Neural progenitor cell (in vitro differentiated cells): ENCODE data around the gene PHACTR1. TPM values are rescaled to one million over a fixed set of nuclear protein-coding genes. Genes with fewer than 3 reads are reported as not detected.

Experiments
- DNase-seq: peaks from one replicate; pipeline ENCODE4 v3.0.0-alpha.2; 2016; ENCODE audit warnings: low spot score
- H2AFZ ChIP-seq: fragments of 200-600 bp; sonication (generic); replicated peaks from 2 replicates; pipeline ENCODE4 v1.6.1; 2016; ENCODE audit warnings: antibody characterized with exemption
- H3F3A ChIP-seq: fragments of 200-600 bp; sonication (generic); 2 replicates; pipeline ENCODE4 v1.6.1; 2016; ENCODE audit warnings: antibody characterized with exemption, low read depth
- H3K27ac ChIP-seq: fragments of 200-600 bp; sonication (generic); 2 replicates; pipeline ENCODE4 v1.5.1; 2016; ENCODE audit warnings: mild to moderate bottlenecking
- H3K27me3 ChIP-seq: fragments of 200-600 bp; sonication (generic); 2 replicates; pipeline ENCODE4 v1.6.1; 2016; ENCODE audit warnings: mild to moderate bottlenecking, moderate library complexity
- H3K36me3 ChIP-seq: fragments of 200-600 bp; sonication (generic); 2 replicates; pipeline ENCODE4 v1.5.1; 2016
- H3K4me1 ChIP-seq: fragments of 200-600 bp; sonication (generic); 2 replicates; pipeline ENCODE4 v1.6.1; 2016; ENCODE audit warnings: mixed run types
- H3K4me2 ChIP-seq: fragments of 200-600 bp; sonication (generic); 2 replicates; pipeline ENCODE4 v1.6.1; 2016
- H3K4me3 ChIP-seq: fragments of 200-600 bp; sonication (generic); 2 replicates; pipeline ENCODE4 v1.5.1; 2016
- H3K79me2 ChIP-seq: fragments of 200-600 bp; sonication (generic); 2 replicates; pipeline ENCODE4 v1.6.1; 2016; ENCODE audit warnings: low read depth
- H3K9ac ChIP-seq: fragments of 200-600 bp; sonication (generic); 2 replicates; pipeline ENCODE4 v1.6.1; 2016
- H3K9me3 ChIP-seq: fragments of 200-600 bp; sonication (generic); 2 replicates; pipeline ENCODE4 v1.5.1; 2016; ENCODE audit warnings: low read depth
- H4K20me1 ChIP-seq: fragments of 200-600 bp; sonication (generic); 2 replicates; pipeline ENCODE4 v1.6.1; 2016; ENCODE audit warnings: low read depth
- H3K27ac Mint-ChIP-seq: 3 replicates; pipeline ENCODE4 v1.8.0; 2021; ENCODE audit warnings: mixed read lengths
- H3K27me3 Mint-ChIP-seq: 2 replicates; pipeline ENCODE4 v1.8.0; 2022; ENCODE audit warnings: low read depth, mild to moderate bottlenecking, inconsistent platforms, moderate library complexity, mixed read lengths; ENCODE audit not compliant: insufficient read depth
- H3K36me3 Mint-ChIP-seq: 3 replicates; pipeline ENCODE4 v1.8.0; 2021; ENCODE audit warnings: mixed read lengths
- H3K4me1 Mint-ChIP-seq: 3 replicates; pipeline ENCODE4 v1.8.0; 2021; ENCODE audit warnings: mixed read lengths
- H3K4me3 Mint-ChIP-seq: 3 replicates; pipeline ENCODE4 v1.8.0; 2021; ENCODE audit warnings: mild to moderate bottlenecking, moderate library complexity, mixed read lengths
- H3K9me3 Mint-ChIP-seq: 3 replicates; pipeline ENCODE4 v1.8.0; 2020; ENCODE audit warnings: mixed read lengths
- EZH2 ChIP-seq: fragments of 200-600 bp; sonication (generic); IDR thresholded peaks from 2 replicates; pipeline ENCODE4 v1.6.1; 2017; ENCODE audit warnings: antibody characterized with exemption, mild to moderate bottlenecking, moderate library complexity
- EZH2phosphoT487 ChIP-seq: fragments of 200-600 bp; sonication (generic); IDR thresholded peaks from 2 replicates; pipeline ENCODE4 v1.6.1; 2017; ENCODE audit warnings: antibody characterized with exemption
- total RNA-seq: library from RNA; depleted of rRNA; stranded (reverse); fragments of >200 nt; gene quantifications from 2 replicates; pipeline ENCODE4 v1.2.3, GENCODE V29; 2015; ENCODE audit warnings: low replicate concordance
- TF ChIP-seq, protein P1 (sequence below): fragments of 200-600 bp; sonication (generic); IDR thresholded peaks from 2 replicates; pipeline ENCODE4 v1.5.1; 2017; ENCODE audit warnings: antibody characterized with exemption, mild to moderate bottlenecking

The PHACTR1 gene
- total RNA-seq, 1 donor from 2014 or later = 2.4 TPM

DNA sequence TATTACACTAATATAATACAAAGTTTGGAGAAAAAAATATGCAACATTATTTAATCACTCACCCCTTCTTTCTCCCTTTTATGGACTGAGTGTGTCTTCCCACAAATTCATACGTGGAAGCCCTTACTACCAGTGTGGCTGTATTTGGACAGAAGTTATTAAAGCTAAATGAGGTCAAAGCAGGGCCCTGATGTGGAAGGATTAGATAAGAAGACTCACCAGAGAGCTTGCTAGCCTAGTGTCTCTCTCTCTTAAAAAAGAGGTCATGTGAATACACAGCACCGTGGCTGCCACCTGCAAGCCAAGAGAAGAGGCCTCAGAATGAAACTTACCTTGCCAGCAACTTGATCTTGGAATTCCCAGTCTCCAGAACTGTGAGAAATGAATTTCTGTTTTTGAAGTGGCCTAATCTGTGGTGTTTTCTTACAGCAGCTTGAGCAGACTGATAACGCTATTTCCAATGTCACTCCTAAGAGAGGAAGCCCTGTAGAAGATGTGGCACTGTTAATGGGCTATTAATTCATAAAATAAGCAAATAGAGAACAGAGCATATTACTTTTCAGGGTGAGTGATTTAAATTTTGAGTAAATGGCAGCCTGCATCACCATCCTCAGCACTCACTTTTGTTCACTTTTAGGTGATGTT, 378.3 kb downstream of the PHACTR1 start:
- Histone ChIP-seq H3K27ac (no peak overlapping the region), H3K4me2 (no peak overlapping the region), H3K79me2 (no peaks in the 10 kb centered on the region), H3F3A (no peaks in the 10 kb centered on the region), H3K27me3 (no peaks in the 10 kb centered on the region), H3K4me1 (peaks cover 10% of the 10 kb centered on the region), H2AFZ (no peak overlapping the region), H3K9ac (no peak overlapping the region), H3K9me3 (no peaks in the 10 kb centered on the region), H4K20me1 (no peaks in the 10 kb centered on the region), H3K4me3 (no peak overlapping the region), H3K36me3 (no peaks in the 10 kb centered on the region)
- Mint-ChIP-seq H3K9me3 (no peaks in the 10 kb centered on the region), H3K36me3 (no peaks in the 10 kb centered on the region), H3K4me3 (no peak overlapping the region), H3K4me1 (peaks cover 20% of the 10 kb centered on the region), H3K27me3 (peaks cover 2% of the 10 kb centered on the region), H3K27ac (no peak overlapping the region)
- TF ChIP-seq EZH2phosphoT487 (no peak), EZH2 (no peak)
- TF ChIP-seq, protein P1, sequence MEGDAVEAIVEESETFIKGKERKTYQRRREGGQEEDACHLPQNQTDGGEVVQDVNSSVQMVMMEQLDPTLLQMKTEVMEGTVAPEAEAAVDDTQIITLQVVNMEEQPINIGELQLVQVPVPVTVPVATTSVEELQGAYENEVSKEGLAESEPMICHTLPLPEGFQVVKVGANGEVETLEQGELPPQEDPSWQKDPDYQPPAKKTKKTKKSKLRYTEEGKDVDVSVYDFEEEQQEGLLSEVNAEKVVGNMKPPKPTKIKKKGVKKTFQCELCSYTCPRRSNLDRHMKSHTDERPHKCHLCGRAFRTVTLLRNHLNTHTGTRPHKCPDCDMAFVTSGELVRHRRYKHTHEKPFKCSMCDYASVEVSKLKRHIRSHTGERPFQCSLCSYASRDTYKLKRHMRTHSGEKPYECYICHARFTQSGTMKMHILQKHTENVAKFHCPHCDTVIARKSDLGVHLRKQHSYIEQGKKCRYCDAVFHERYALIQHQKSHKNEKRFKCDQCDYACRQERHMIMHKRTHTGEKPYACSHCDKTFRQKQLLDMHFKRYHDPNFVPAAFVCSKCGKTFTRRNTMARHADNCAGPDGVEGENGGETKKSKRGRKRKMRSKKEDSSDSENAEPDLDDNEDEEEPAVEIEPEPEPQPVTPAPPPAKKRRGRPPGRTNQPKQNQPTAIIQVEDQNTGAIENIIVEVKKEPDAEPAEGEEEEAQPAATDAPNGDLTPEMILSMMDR = no peak
- no peak for DNase-seq

DNA sequence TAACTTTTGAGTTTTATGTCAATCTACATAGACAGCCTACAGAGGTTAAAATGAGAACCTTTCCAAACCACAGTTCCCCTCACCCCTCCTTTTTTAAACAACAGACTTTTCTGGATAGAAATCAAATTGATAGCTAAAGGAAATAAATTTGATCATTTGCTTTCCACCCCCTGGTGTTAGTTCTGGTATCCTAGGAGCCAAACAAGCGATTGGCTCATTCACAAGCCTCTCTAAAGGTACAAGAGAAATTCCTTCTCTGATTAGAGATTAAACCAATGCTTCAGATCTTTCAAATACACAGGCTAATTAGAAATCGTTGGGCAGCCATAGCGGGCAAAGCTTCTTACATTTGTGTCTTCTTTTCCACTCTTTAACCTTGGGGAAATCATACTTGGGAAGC, 379.5 kb downstream of the PHACTR1 start:
- no peaks in the 10 kb centered on the region for H3K36me3 Mint-ChIP-seq
- DNase-seq = no peak
- TF ChIP-seq EZH2 = no peak
- TF ChIP-seq, protein P1 = no peak
- H3K27ac Mint-ChIP-seq = no peak overlapping the region
- H3K4me2 ChIP-seq = no peak overlapping the region
- no peak overlapping the region for H3K4me3 ChIP-seq
- H3K27ac ChIP-seq = no peak overlapping the region
- H3K9me3 Mint-ChIP-seq = no peaks in the 10 kb centered on the region
- H2AFZ ChIP-seq = no peak overlapping the region
- no peaks in the 10 kb centered on the region for H3F3A ChIP-seq
- peaks cover 20% of the 10 kb centered on the region for H3K4me1 Mint-ChIP-seq
- H4K20me1 ChIP-seq = no peaks in the 10 kb centered on the region
- H3K9ac ChIP-seq = no peak overlapping the region
- no peaks in the 10 kb centered on the region for H3K36me3 ChIP-seq
- no peaks in the 10 kb centered on the region for H3K9me3 ChIP-seq
- H3K27me3 ChIP-seq = no peaks in the 10 kb centered on the region
- no peaks in the 10 kb centered on the region for H3K79me2 ChIP-seq
- peaks cover 10% of the 10 kb centered on the region for H3K4me1 ChIP-seq
- no peak overlapping the region for H3K4me3 Mint-ChIP-seq
- peaks cover 2% of the 10 kb centered on the region for H3K27me3 Mint-ChIP-seq

DNA sequence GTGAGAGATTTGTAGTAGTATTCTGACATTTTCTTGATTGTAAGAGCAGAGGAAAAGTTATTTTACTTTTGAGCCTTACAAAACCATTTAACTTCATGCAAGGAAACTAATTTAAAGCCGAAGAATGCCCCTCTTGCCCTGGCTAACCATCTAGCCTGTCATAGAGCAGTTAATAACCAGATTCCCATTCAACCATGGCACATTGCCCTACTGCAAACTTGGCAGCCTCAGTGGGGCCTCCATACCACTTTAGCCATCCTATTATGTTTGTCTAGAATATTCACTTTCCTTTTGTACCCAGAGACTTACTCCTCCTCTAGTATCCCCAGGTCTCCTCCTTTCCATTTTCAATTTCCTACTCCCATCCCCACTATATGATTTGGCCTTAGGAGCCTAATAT, 380.9 kb downstream of the PHACTR1 start:
- Histone ChIP-seq H3K27ac (no peak overlapping the region), H3K9me3 (no peaks in the 10 kb centered on the region), H3K4me3 (no peak overlapping the region), H3K4me2 (no peak overlapping the region), H4K20me1 (no peaks in the 10 kb centered on the region), H3K27me3 (no peaks in the 10 kb centered on the region), H3K4me1 (peaks cover 22% of the 10 kb centered on the region), H3K36me3 (no peaks in the 10 kb centered on the region), H3F3A (no peaks in the 10 kb centered on the region), H3K9ac (no peak overlapping the region), H2AFZ (no peak overlapping the region), H3K79me2 (no peaks in the 10 kb centered on the region)
- no peak overlapping the region for H3K27ac Mint-ChIP-seq
- TF ChIP-seq EZH2phosphoT487 (no peak), EZH2 (no peak)
- TF ChIP-seq, protein P1 = no peak
- no peak overlapping the region for H3K4me3 Mint-ChIP-seq
- no peaks in the 10 kb centered on the region for H3K9me3 Mint-ChIP-seq
- H3K27me3 Mint-ChIP-seq = peaks cover 2% of the 10 kb centered on the region
- no peak for DNase-seq
- H3K36me3 Mint-ChIP-seq = no peaks in the 10 kb centered on the region
- peaks cover 24% of the 10 kb centered on the region for H3K4me1 Mint-ChIP-seq
